A549 (cell line): Measurements from ENCODE around the gene CNIH1. TPM values are rescaled to one million over a fixed set of nuclear protein-coding genes. Genes with fewer than 3 reads are reported as not detected.

Source experiments
- ATAC-seq, 2 experiments: fragments of 200-7000 bp in 1 of 2; fragments of >200 bp in 1 of 2; cut with Nextera tagmentation in 1 of 2; cut with Tn5 transposase in 1 of 2; 3 replicates each; pipeline versions ENCODE4 v1.8.0 to v1.9.1; 2018 to 2020; ENCODE audit warnings: mild to moderate bottlenecking in 1 of 2, moderate library complexity in 1 of 2
- CTCF ChIA-PET: fragments of 300-600 bp; sonication (Branson Sonifier 250); formaldehyde crosslinking; extraction: SDS; loops from one replicate; lab custom pipeline; 2021; ENCODE audit warnings: antibody characterized with exemption, inconsistent platforms; lab: Yijun Ruan, JAX
- POLR2A ChIA-PET: fragments of 350-600 bp; formaldehyde crosslinking; extraction: SDS; loops from one replicate; lab custom pipeline; 2021; ENCODE audit warnings: antibody characterized with exemption, inconsistent platforms; lab: Yijun Ruan, JAX
- DNase-seq, 2 experiments: peaks; one replicate each; pipeline versions ENCODE4 v3.0.0 to v3.0.0-alpha.2; 2011 to 2016; ENCODE audit warnings: low read depth in 1 of 2, low spot score in 1 of 2
- FAIRE-seq: peaks from 2 replicates; lab custom pipeline; 2011; peaks lifted over from hg19 to GRCh38; lab: Jason Lieb, UNC
- H3K27ac ChIP-seq, 2 experiments: fragments of >200 bp; sonication (Bioruptor Twin); formaldehyde crosslinking; 3 replicates each; pipeline ENCODE4 v1.5.1; 2016 to 2017
- H3K4me1 ChIP-seq: fragments of >200 bp; sonication (Bioruptor Twin); formaldehyde crosslinking; 3 replicates; pipeline ENCODE4 v1.6.1; 2016
- H3K4me2 ChIP-seq: fragments of >200 bp; sonication (Bioruptor Twin); formaldehyde crosslinking; 3 replicates; pipeline ENCODE4 v1.6.1; 2016
- H3K4me3 ChIP-seq: fragments of >200 bp; sonication (Bioruptor Twin); formaldehyde crosslinking; 3 replicates; pipeline ENCODE4 v1.5.1; 2016
- H3K9me3 ChIP-seq: fragments of >200 bp; sonication (Bioruptor Twin); formaldehyde crosslinking; 3 replicates; pipeline ENCODE4 v1.6.1; 2016
- BHLHE40 ChIP-seq: IDR thresholded peaks from 2 replicates; pipeline ENCODE4 v1.6.1; 2012; ENCODE audit warnings: low read depth, low read length, inconsistent platforms
- CBX2 ChIP-seq: fragments of 200-600 bp; sonication (generic); IDR thresholded peaks from 2 replicates; pipeline ENCODE4 v1.6.1; 2016; ENCODE audit warnings: low read depth, mild to moderate bottlenecking, borderline replicate concordance
- CBX8 ChIP-seq: fragments of 200-600 bp; sonication (generic); IDR thresholded peaks from 2 replicates; pipeline ENCODE4 v1.6.1; 2016
- CEBPB ChIP-seq, 2 experiments: fragments of >200 bp in 1 of 2; sonication (Bioruptor Twin) in 1 of 2; formaldehyde crosslinking in 1 of 2; IDR thresholded peaks; 2 replicates each; pipeline ENCODE4 v1.6.1; 2012 to 2016
- CHD2 ChIP-seq: fragments of 150-350 bp; IDR thresholded peaks from 2 replicates; pipeline ENCODE4 v1.6.1; 2014; ENCODE audit warnings: low read length; ENCODE audit not compliant: partially characterized antibody
- EHF ChIP-seq: fragments of 250-450 bp; sonication (Bioruptor Pico); IDR thresholded peaks from 2 replicates; pipeline ENCODE4 v1.5.0; 2020; ENCODE audit warnings: mild to moderate bottlenecking
- EHMT2 ChIP-seq: fragments of 200-600 bp; sonication (generic); IDR thresholded peaks from 2 replicates; pipeline ENCODE4 v1.6.1; 2016; ENCODE audit warnings: antibody characterized with exemption, low read depth, mild to moderate bottlenecking, moderate library complexity
- ELK1 ChIP-seq: fragments of 150-350 bp; IDR thresholded peaks from 2 replicates; pipeline ENCODE4 v1.6.1; 2014; ENCODE audit warnings: low read depth, mild to moderate bottlenecking, low read length
- FOXS1 ChIP-seq: fragments of 250-450 bp; sonication (Bioruptor Pico); IDR thresholded peaks from 2 replicates; pipeline ENCODE4 v1.5.0; 2020; ENCODE audit warnings: mild to moderate bottlenecking, moderate library complexity
- GATA3 ChIP-seq: IDR thresholded peaks from 2 replicates; pipeline ENCODE4 v1.6.1; 2012; ENCODE audit warnings: borderline replicate concordance
- HDAC2 ChIP-seq: fragments of 200-600 bp; sonication (generic); IDR thresholded peaks from 2 replicates; pipeline ENCODE4 v1.6.1; 2016
- HES2 ChIP-seq: fragments of >200 bp; sonication (Bioruptor Twin); formaldehyde crosslinking; IDR thresholded peaks from 2 replicates; pipeline ENCODE4 v1.6.1; 2016
- HMGXB4 ChIP-seq: fragments of 250-450 bp; sonication (Bioruptor Pico); IDR thresholded peaks from 2 replicates; pipeline ENCODE4 v1.5.0; 2021; ENCODE audit warnings: mild to moderate bottlenecking, moderate library complexity, borderline replicate concordance
- HOXA7 ChIP-seq: fragments of 250-450 bp; sonication (Bioruptor Pico); IDR thresholded peaks from 2 replicates; pipeline ENCODE4 v1.5.0; 2020; ENCODE audit warnings: mild to moderate bottlenecking, moderate library complexity
- HOXB13 ChIP-seq: fragments of 250-450 bp; sonication (Bioruptor Pico); IDR thresholded peaks from 2 replicates; pipeline ENCODE4 v1.5.0; 2020; ENCODE audit warnings: low read depth, mild to moderate bottlenecking, moderate library complexity
- HOXB5 ChIP-seq: fragments of 250-450 bp; sonication (Bioruptor Pico); IDR thresholded peaks from 2 replicates; pipeline ENCODE4 v1.5.0; 2020; ENCODE audit warnings: mild to moderate bottlenecking, moderate library complexity
- JUN ChIP-seq, 2 experiments: fragments of >200 bp; sonication (Bioruptor Twin); formaldehyde crosslinking; IDR thresholded peaks; 2 replicates in 1 of 2; 3 replicates in 1 of 2; pipeline ENCODE4 v1.6.1; 2016 to 2017
- KDM1A ChIP-seq: fragments of 200-600 bp; sonication (generic); IDR thresholded peaks from 2 replicates; pipeline ENCODE4 v1.6.1; 2016; ENCODE audit warnings: low read depth, mild to moderate bottlenecking
- KDM5A ChIP-seq: fragments of 200-600 bp; sonication (generic); IDR thresholded peaks from 2 replicates; pipeline ENCODE4 v1.6.1; 2016; ENCODE audit warnings: antibody characterized with exemption, mild to moderate bottlenecking
- MAX ChIP-seq: IDR thresholded peaks from 2 replicates; pipeline ENCODE4 v1.6.1; 2012
- MYC ChIP-seq: IDR thresholded peaks from 2 replicates; pipeline ENCODE4 v1.6.1; 2012; ENCODE audit warnings: mild to moderate bottlenecking, inconsistent platforms, low read length, improper control_type of control experiment, borderline replicate concordance
- NR3C1 ChIP-seq: fragments of >200 bp; sonication (Bioruptor Twin); formaldehyde crosslinking; IDR thresholded peaks from 3 replicates; pipeline ENCODE4 v1.6.1; 2017
- PBX3 ChIP-seq: IDR thresholded peaks from 2 replicates; pipeline ENCODE4 v1.6.1; 2012
- PHF8 ChIP-seq: fragments of 200-600 bp; sonication (generic); IDR thresholded peaks from 2 replicates; pipeline ENCODE4 v1.6.1; 2016; ENCODE audit warnings: low read depth, mild to moderate bottlenecking, antibody characterized with exemption, moderate library complexity, borderline replicate concordance
- POLR2A ChIP-seq: IDR thresholded peaks from 2 replicates; pipeline ENCODE4 v1.6.1; 2012; ENCODE audit warnings: mild to moderate bottlenecking, low read length
- RARB ChIP-seq: fragments of 250-450 bp; sonication (Bioruptor Pico); IDR thresholded peaks from 2 replicates; pipeline ENCODE4 v1.8.0; 2021; ENCODE audit warnings: mild to moderate bottlenecking, moderate library complexity
- RFX5 ChIP-seq: fragments of 450-650 bp; IDR thresholded peaks from 2 replicates; pipeline ENCODE4 v1.7.1; 2014; ENCODE audit warnings: antibody characterized with exemption, mild to moderate bottlenecking, moderate library complexity
- SMC3 ChIP-seq: fragments of >200 bp; sonication (Bioruptor Twin); formaldehyde crosslinking; IDR thresholded peaks from 3 replicates; pipeline ENCODE4 v1.6.1; 2018; ENCODE audit warnings: inconsistent platforms
- TP53 ChIP-seq: fragments of 250-450 bp; sonication (Bioruptor Pico); IDR thresholded peaks from 2 replicates; pipeline ENCODE4 v1.5.0; 2021; ENCODE audit warnings: mild to moderate bottlenecking, moderate library complexity
- ZFP36 ChIP-seq: fragments of 450-650 bp; IDR thresholded peaks from 2 replicates; pipeline ENCODE4 v1.6.1; 2014; ENCODE audit warnings: borderline replicate concordance; ENCODE audit not compliant: partially characterized antibody
- ZSCAN20 ChIP-seq: fragments of 250-450 bp; sonication (Bioruptor Pico); IDR thresholded peaks from 2 replicates; pipeline ENCODE4 v1.8.0; 2022; ENCODE audit warnings: mild to moderate bottlenecking, moderate library complexity
- WGBS: methylation state at CpG from one replicate; pipeline ENCODE4 v1.1.6; 2017; ENCODE audit errors: missing lambda C conversion rate; 5-methylcytosine and 5-hydroxymethylcytosine counted together
- polyA plus RNA-seq, 4 experiments: library from polyadenylated mRNA; depleted of rRNA in 3 of 4; stranded (reverse); fragments of >200 nt; fragmentation: RNase III in 1 of 4; extraction: RNeasy Plus Mini Kit Qiagen cat#74134 plus additional on column Dnase treatment in 1 of 4; gene quantifications; 2 replicates in 3 of 4; 3 replicates in 1 of 4; pipeline ENCODE4 v1.2.3, GENCODE V29; 2011 to 2017

The CNIH1 gene
- polyA plus RNA-seq, 2 of the 4 experiments (the other 2 are of a cell fraction): 337 to 411 TPM

GRCh38 chr14:54377501-54377900 lies 63.7 kb downstream of the CNIH1 start:
- no peak for FAIRE-seq
- no peak for TF ChIP-seq CHD2
- no peak for TF ChIP-seq JUN (IDR thresholded peaks at IDR 0.05)
- no peak for TF ChIP-seq RFX5
- no peak for TF ChIP-seq BHLHE40
- no peak for TF ChIP-seq POLR2A
- TF ChIP-seq HES2: no peak
- TF ChIP-seq CBX2: no peak
- no peak for TF ChIP-seq CEBPB (IDR thresholded peaks at IDR 0.05)
- TF ChIP-seq MYC: no peak
- no peak for TF ChIP-seq KDM5A
- TF ChIP-seq HDAC2: no peak
- no peak for TF ChIP-seq EHF
- no peak for TF ChIP-seq SMC3
- TF ChIP-seq PBX3: no peak
- no peak for TF ChIP-seq NR3C1
- no peak for TF ChIP-seq CBX8
- no peak for TF ChIP-seq PHF8
- no peak for TF ChIP-seq RARB
- TF ChIP-seq, all 56 proteins: peak for 0
- peak in 1 of 2 experiments; percentile 56; a peak in 2 of 6 replicates for ATAC-seq

GRCh38 chr14:54374117-54374884 lies 66.9 kb downstream of the CNIH1 start:
- ChIA-PET CTCF (no interaction called here), POLR2A (no interaction called here)
- no peak for FAIRE-seq
- Histone ChIP-seq H3K4me2 (no peak overlapping the region), H3K27ac (no peak overlapping the region), H3K4me1 (peaks cover 5% of the 10 kb centered on the region; the same call in 2 of the 3 replicates), H3K9me3 (no peaks in the 10 kb centered on the region), H3K4me3 (no peak overlapping the region)
- whole genome bisulfite sequencing: 62% methylated on average over 7 of the region's 7 CpGs
- DNase-seq: no peak
- TF ChIP-seq HOXA7 (CRISPR knock-in tag): no peak
- no peak for TF ChIP-seq MAX
- no peak for TF ChIP-seq CBX2
- TF ChIP-seq ELK1: no peak
- TF ChIP-seq POLR2A: no peak
- TF ChIP-seq HOXB13 (CRISPR knock-in tag): no peak
- no peak for TF ChIP-seq KDM1A
- no peak for TF ChIP-seq ZSCAN20 (CRISPR knock-in tag)
- no peak for TF ChIP-seq PHF8
- TF ChIP-seq HMGXB4 (CRISPR knock-in tag): no peak
- no peak for TF ChIP-seq ZFP36
- TF ChIP-seq HOXB5 (CRISPR knock-in tag): no peak
- no peak for TF ChIP-seq NR3C1
- TF ChIP-seq GATA3: no peak
- TF ChIP-seq FOXS1 (CRISPR knock-in tag): no peak
- no peak for TF ChIP-seq HES2
- no peak for TF ChIP-seq JUN (IDR thresholded peaks at IDR 0.05)
- TF ChIP-seq TP53 (CRISPR knock-in tag): no peak
- TF ChIP-seq EHMT2: no peak
- no peak for ATAC-seq

More at GRCh38 chr14:54377501-54377900, 63.7 kb downstream of the CNIH1 start:
- no peak overlapping the region for H3K27ac ChIP-seq
- ChIA-PET POLR2A (no interaction called here), CTCF (interaction anchor here (2.0 kb wide), 1 partner anchor 11 kb away, joined by 8 read pairs; no protein-coding TSS in a partner anchor)
- H3K4me1 ChIP-seq: no peaks in the 10 kb centered on the region
- no peak for DNase-seq
- no peak overlapping the region for H3K4me2 ChIP-seq
- WGBS: 40% methylated on average over 7 of the region's 7 CpGs
- H3K4me3 ChIP-seq: no peak overlapping the region
- H3K9me3 ChIP-seq: no peaks in the 10 kb centered on the region
